ENCODE measurements around the gene HAUS3. TPM values are rescaled to one million over a fixed set of nuclear protein-coding genes. Genes with fewer than 3 reads are reported as not detected.

The HAUS3 gene
- total and polyA plus RNA-seq, 7 donors: 4.2 to 16.1 (median 5.3) TPM

- ATAC-seq: no peak
- 86 to 94% (median 89%) methylated on average over 14 of the region's 14 CpGs for WGBS, 3 donors
- intact Hi-C loops (cut with DNase I): no loop called here
- no peak for TF ChIP-seq CTCF (IDR thresholded peaks at IDR 0.05)
- no peak for DNase-seq
- no peak overlapping the region for H3K27ac ChIP-seq
- no peaks in the 10 kb centered on the region for H3K9me3 ChIP-seq
- no peaks in the 10 kb centered on the region for H3K27me3 ChIP-seq (ENCODE audit: insufficient read depth in 3 of 3, low read length in 2 of 3)
- H3K36me3 ChIP-seq (ENCODE audit: insufficient read depth in 1 of 2, low read depth in 1 of 2): no peaks in the 10 kb centered on the region
- H3K4me1 ChIP-seq: no peaks in the 10 kb centered on the region
- H3K4me3 ChIP-seq: no peak overlapping the region
These were observed 47.5 kb upstream of the HAUS3 start for GRCh38 chr4:2289311-2289954.

- Histone ChIP-seq H3K27me3 (ENCODE audit: insufficient read depth in 3 of 3, low read length in 2 of 3) (no peaks in the 10 kb centered on the region), H3K9me3 (no peaks in the 10 kb centered on the region), H3K4me1 (no peaks in the 10 kb centered on the region), H3K27ac (no peak overlapping the region), H3K4me3 (no peak overlapping the region), H3K36me3 (ENCODE audit: insufficient read depth in 1 of 2, low read depth in 1 of 2) (no peaks in the 10 kb centered on the region)
- intact Hi-C loops (cut with DNase I): no loop called here
- DNase-seq: peak in 1 of 2 donors; percentile 9
- no peak for TF ChIP-seq CTCF (IDR thresholded peaks at IDR 0.05)
- WGBS, 3 donors: 90 to 92% (median 90%) methylated on average over 10 of the region's 10 CpGs
- ATAC-seq: no peak
These were observed 46.2 kb upstream of the HAUS3 start for GRCh38 chr4:2288051-2288541.

- Histone ChIP-seq H3K4me3 (no peak overlapping the region), H3K36me3 (ENCODE audit: insufficient read depth in 1 of 2, low read depth in 1 of 2) (no peaks in the 10 kb centered on the region), H3K9me3 (no peaks in the 10 kb centered on the region), H3K27me3 (ENCODE audit: insufficient read depth in 3 of 3, low read length in 2 of 3) (no peaks in the 10 kb centered on the region), H3K27ac (no peak overlapping the region), H3K4me1 (no peaks in the 10 kb centered on the region)
- WGBS, 3 donors: 87 to 90% (median 90%) methylated on average over 9 of the region's 9 CpGs
- intact Hi-C loops (cut with DNase I): no loop called here
- TF ChIP-seq CTCF (IDR thresholded peaks at IDR 0.05): no peak
- no peak for ATAC-seq
- DNase-seq: no peak
These were observed 45.6 kb upstream of the HAUS3 start for GRCh38 chr4:2287594-2287915.

- no peak for ATAC-seq
- no peak overlapping the region for H3K27ac ChIP-seq
- H3K36me3 ChIP-seq (ENCODE audit: insufficient read depth in 1 of 2, low read depth in 1 of 2): no peaks in the 10 kb centered on the region
- no peak for TF ChIP-seq CTCF (IDR thresholded peaks at IDR 0.05)
- H3K9me3 ChIP-seq: no peaks in the 10 kb centered on the region
- no peak overlapping the region for H3K4me3 ChIP-seq
- H3K27me3 ChIP-seq (ENCODE audit: insufficient read depth in 3 of 3, low read length in 2 of 3): no peaks in the 10 kb centered on the region
- intact Hi-C loops (cut with DNase I): no loop called here
- H3K4me1 ChIP-seq: no peaks in the 10 kb centered on the region
- DNase-seq: no peak
- WGBS, 3 donors: 62 to 70% (median 62%) methylated on average over 19 of the region's 19 CpGs
These were observed 45.1 kb upstream of the HAUS3 start for GRCh38 chr4:2286904-2287593.

Measured in psoas muscle (tissue), 8 donors.